HL-60 (cell line): ENCODE data around the gene ZCCHC2.

Source experiments
- GABPA ChIP-seq: IDR thresholded peaks from 2 replicates; pipeline ENCODE4 v1.6.1; 2012; ENCODE audit warnings: low read depth
- POLR2AphosphoS5 ChIP-seq: IDR thresholded peaks from 2 replicates; pipeline ENCODE4 v1.6.1; 2012; ENCODE audit warnings: low read depth
- REST ChIP-seq: IDR thresholded peaks from 2 replicates; pipeline ENCODE4 v1.6.1; 2012; ENCODE audit warnings: low read depth; ENCODE audit not compliant: insufficient replicate concordance
- SPI1 ChIP-seq: IDR thresholded peaks from 2 replicates; pipeline ENCODE4 v1.6.1; 2012; ENCODE audit warnings: low read depth, mild to moderate bottlenecking, borderline replicate concordance
- TF ChIP-seq, protein P1 (sequence below): IDR thresholded peaks from one replicate; pipeline ENCODE4 v1.5.1; 2011; ENCODE audit warnings: low read length, control low read depth, inconsistent platforms; ENCODE audit not compliant: insufficient read depth

DNA sequence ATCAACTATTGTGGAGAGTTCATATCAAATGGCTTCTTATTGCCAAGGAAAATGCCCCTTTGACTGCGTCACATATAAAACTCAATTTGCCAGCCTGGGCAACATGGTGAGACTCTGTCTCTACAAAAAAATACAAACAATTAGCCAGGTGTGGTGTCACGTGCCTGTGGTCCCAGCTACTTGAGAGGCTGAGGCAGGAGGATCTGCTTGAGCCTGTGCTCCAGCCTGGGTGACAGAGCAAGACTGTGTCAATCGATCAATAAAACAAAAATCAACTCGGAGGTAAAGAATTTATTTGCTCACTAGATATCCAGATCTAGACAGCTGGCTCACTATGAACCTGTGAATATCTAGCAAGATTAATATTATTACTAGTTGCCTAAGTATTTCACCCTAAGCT, 1.7 kb upstream of the ZCCHC2 start:
- TF ChIP-seq, protein P1, sequence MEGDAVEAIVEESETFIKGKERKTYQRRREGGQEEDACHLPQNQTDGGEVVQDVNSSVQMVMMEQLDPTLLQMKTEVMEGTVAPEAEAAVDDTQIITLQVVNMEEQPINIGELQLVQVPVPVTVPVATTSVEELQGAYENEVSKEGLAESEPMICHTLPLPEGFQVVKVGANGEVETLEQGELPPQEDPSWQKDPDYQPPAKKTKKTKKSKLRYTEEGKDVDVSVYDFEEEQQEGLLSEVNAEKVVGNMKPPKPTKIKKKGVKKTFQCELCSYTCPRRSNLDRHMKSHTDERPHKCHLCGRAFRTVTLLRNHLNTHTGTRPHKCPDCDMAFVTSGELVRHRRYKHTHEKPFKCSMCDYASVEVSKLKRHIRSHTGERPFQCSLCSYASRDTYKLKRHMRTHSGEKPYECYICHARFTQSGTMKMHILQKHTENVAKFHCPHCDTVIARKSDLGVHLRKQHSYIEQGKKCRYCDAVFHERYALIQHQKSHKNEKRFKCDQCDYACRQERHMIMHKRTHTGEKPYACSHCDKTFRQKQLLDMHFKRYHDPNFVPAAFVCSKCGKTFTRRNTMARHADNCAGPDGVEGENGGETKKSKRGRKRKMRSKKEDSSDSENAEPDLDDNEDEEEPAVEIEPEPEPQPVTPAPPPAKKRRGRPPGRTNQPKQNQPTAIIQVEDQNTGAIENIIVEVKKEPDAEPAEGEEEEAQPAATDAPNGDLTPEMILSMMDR: no peak
- TF ChIP-seq POLR2AphosphoS5 (no peak), REST (no peak), SPI1 (no peak), GABPA (no peak)
